H1 (cell line): Measurements from ENCODE around the gene SLC30A5. TPM values are rescaled to one million over a fixed set of nuclear protein-coding genes. Genes with fewer than 3 reads are reported as not detected.

Experiments used
- CTCF ChIA-PET: fragments of 300-600 bp; sonication (Branson Sonifier 250); formaldehyde crosslinking; loops from one replicate; lab custom pipeline; 2021; ENCODE audit not compliant: partially characterized antibody; lab: Charles Lee
- POLR2A ChIA-PET: fragments of 300-600 bp; sonication (Branson Sonifier 250); formaldehyde crosslinking; loops from one replicate; lab custom pipeline; 2021; ENCODE audit warnings: inconsistent platforms; ENCODE audit not compliant: partially characterized antibody; lab: Charles Lee
- DNase-seq, 2 experiments: peaks; one replicate each; pipeline versions ENCODE4 v3.0.0 to v3.0.0-alpha.2; 2010 to 2022; ENCODE audit warnings: low spot score in 2 of 2, low read depth in 1 of 2, mixed read lengths in 1 of 2
- FAIRE-seq: peaks from 2 replicates; lab custom pipeline; 2011; peaks lifted over from hg19 to GRCh38; lab: Jason Lieb, UNC
- H2AFZ ChIP-seq: 2 replicates; pipeline ENCODE4 v1.8.1; 2012; ENCODE audit warnings: low read length, inconsistent platforms
- H2AK5ac ChIP-seq: 2 replicates; pipeline ENCODE4 v1.6.1; 2013; ENCODE audit warnings: low read depth, low read length
- H2BK120ac ChIP-seq: replicated peaks from 2 replicates; pipeline ENCODE3; 2013; ENCODE audit warnings: low read depth, low read length, inconsistent platforms
- H2BK12ac ChIP-seq: 2 replicates; pipeline ENCODE4 v1.6.1; 2013; ENCODE audit warnings: low read depth, low read length
- H2BK15ac ChIP-seq: 2 replicates; pipeline ENCODE4 v1.6.1; 2013; ENCODE audit warnings: low read length
- H2BK20ac ChIP-seq: 2 replicates; pipeline ENCODE4 v1.6.1; 2013; ENCODE audit warnings: low read length
- H2BK5ac ChIP-seq: 2 replicates; pipeline ENCODE4 v1.6.1; 2013; ENCODE audit warnings: low read depth, low read length
- H3K14ac ChIP-seq: 2 replicates; pipeline ENCODE4 v1.6.1; 2013; ENCODE audit warnings: inconsistent platforms; ENCODE audit not compliant: insufficient read length
- H3K18ac ChIP-seq: 2 replicates; pipeline ENCODE4 v1.6.1; 2013; ENCODE audit warnings: low read length; ENCODE audit errors: extremely low read depth
- H3K23ac ChIP-seq: 2 replicates; pipeline ENCODE4 v1.6.1; 2013; ENCODE audit warnings: inconsistent platforms; ENCODE audit not compliant: insufficient read length
- H3K23me2 ChIP-seq: 2 replicates; pipeline ENCODE4 v1.6.1; 2013; ENCODE audit warnings: low read depth, low read length
- H3K27ac ChIP-seq: 2 replicates; pipeline ENCODE4 v1.6.1; 2011; ENCODE audit warnings: low read depth, low read length, inconsistent platforms
- H3K27me3 ChIP-seq, 4 experiments: replicated peaks in 1 of 4; 1 replicate in 1 of 4; 2 replicates in 3 of 4; pipeline versions ENCODE4 v1.6.1 to v1.8.1; 2011 to 2013; ENCODE audit warnings: low read length in 3 of 4, mild to moderate bottlenecking in 3 of 4, inconsistent platforms in 2 of 4, mixed read lengths in 2 of 4, moderate library complexity in 1 of 4; ENCODE audit not compliant: control insufficient read depth in 3 of 4, insufficient read depth in 3 of 4; ENCODE audit errors: extremely low read depth in 1 of 4
- H3K36me3 ChIP-seq, 4 experiments: 2 replicates each; pipeline versions ENCODE4 v1.6.1 to v1.8.1; 2011 to 2013; ENCODE audit warnings: mild to moderate bottlenecking in 4 of 4, low read length in 3 of 4, moderate library complexity in 2 of 4, control low read depth in 1 of 4, inconsistent platforms in 1 of 4; ENCODE audit not compliant: insufficient read depth in 4 of 4, control insufficient read depth in 2 of 4
- H3K4ac ChIP-seq: replicated peaks from 2 replicates; pipeline ENCODE3; 2013; ENCODE audit warnings: low read length, low read depth, mixed read lengths, inconsistent platforms; ENCODE audit not compliant: insufficient read length
- H3K4me1 ChIP-seq, 4 experiments: replicated peaks in 1 of 4; 1 replicate in 1 of 4; 2 replicates in 3 of 4; pipeline versions ENCODE4 v1.6.1 to v1.8.1; 2011 to 2013; ENCODE audit warnings: low read length in 3 of 4, inconsistent platforms in 2 of 4, mixed read lengths in 1 of 4; ENCODE audit not compliant: insufficient read depth in 4 of 4, control insufficient read depth in 3 of 4
- H3K4me2 ChIP-seq, 2 experiments: 2 replicates each; pipeline versions ENCODE4 v1.6.1 to v1.8.1; 2011 to 2013; ENCODE audit warnings: low read depth in 2 of 2, low read length in 2 of 2, control low read depth in 1 of 2, inconsistent platforms in 1 of 2, mild to moderate bottlenecking in 1 of 2; ENCODE audit not compliant: insufficient read depth in 1 of 2
- H3K4me3 ChIP-seq, 4 experiments: fragments of 200-600, 300-600 bp in 1 of 4; sonication (generic), shearing (Covaris generic), sonication (Bioruptor Twin) in 1 of 4; 2 replicates each; pipeline versions ENCODE4 v1.5.1 to v1.8.1; 2011 to 2016; ENCODE audit warnings: low read length in 4 of 4, low read depth in 3 of 4, control low read depth in 2 of 4, inconsistent platforms in 2 of 4, mild to moderate bottlenecking in 2 of 4, mixed read lengths in 1 of 4, moderate library complexity in 1 of 4; ENCODE audit not compliant: insufficient read depth in 2 of 4; ENCODE audit errors: extremely low read depth in 1 of 4
- H3K56ac ChIP-seq: replicated peaks from 2 replicates; pipeline ENCODE3; 2013; ENCODE audit warnings: low read depth, mild to moderate bottlenecking, mixed read lengths, low read length, inconsistent platforms; ENCODE audit not compliant: insufficient read length
- H3K79me1 ChIP-seq: 2 replicates; pipeline ENCODE4 v1.6.1; 2013; ENCODE audit warnings: low read depth, low read length, control low read depth
- H3K79me2 ChIP-seq, 2 experiments: 2 replicates each; pipeline versions ENCODE4 v1.6.1 to v1.8.1; 2012 to 2013; ENCODE audit warnings: low read length in 2 of 2, mild to moderate bottlenecking in 2 of 2, inconsistent platforms in 1 of 2; ENCODE audit not compliant: insufficient read depth in 2 of 2, control insufficient read depth in 1 of 2
- H3K9ac ChIP-seq, 4 experiments: replicated peaks in 1 of 4; 1 replicate in 1 of 4; 2 replicates in 3 of 4; pipeline versions ENCODE4 v1.6.1 to v1.8.1; 2011 to 2013; ENCODE audit warnings: low read depth in 3 of 4, low read length in 3 of 4, control low read depth in 2 of 4, mild to moderate bottlenecking in 2 of 4, moderate library complexity in 2 of 4, inconsistent platforms in 1 of 4; ENCODE audit errors: extremely low read depth in 1 of 4
- H3K9me3 ChIP-seq, 2 experiments: 2 replicates each; pipeline versions ENCODE4 v1.6.1 to v1.8.1; 2012 to 2013; ENCODE audit warnings: mild to moderate bottlenecking in 2 of 2, moderate library complexity in 2 of 2, control low read depth in 1 of 2, inconsistent platforms in 1 of 2, low read depth in 1 of 2, low read length in 1 of 2, mixed read lengths in 1 of 2; ENCODE audit not compliant: insufficient read depth in 2 of 2
- H4K20me1 ChIP-seq, 2 experiments: replicated peaks in 1 of 2; 2 replicates each; pipeline versions ENCODE3 to v1.8.1; 2011 to 2013; ENCODE audit warnings: inconsistent platforms in 2 of 2, low read length in 2 of 2, mild to moderate bottlenecking in 1 of 2; ENCODE audit not compliant: insufficient read depth in 2 of 2, control insufficient read depth in 1 of 2
- H4K5ac ChIP-seq: 2 replicates; pipeline ENCODE4 v1.6.1; 2013; ENCODE audit warnings: low read length, low read depth, mixed read lengths, inconsistent platforms; ENCODE audit not compliant: insufficient read length
- H4K8ac ChIP-seq: 2 replicates; pipeline ENCODE4 v1.8.0; 2013; ENCODE audit warnings: mild to moderate bottlenecking, moderate library complexity, low read length, inconsistent platforms; ENCODE audit not compliant: insufficient read depth; ENCODE audit errors: extremely low read depth
- H4K91ac ChIP-seq: replicated peaks from 2 replicates; pipeline ENCODE3; 2013; ENCODE audit warnings: low read length, mixed read lengths, inconsistent platforms; ENCODE audit not compliant: insufficient read length
- ATF3 ChIP-seq: IDR thresholded peaks from 2 replicates; pipeline ENCODE4 v1.6.1; 2011; ENCODE audit warnings: low read depth, mild to moderate bottlenecking, low read length; ENCODE audit not compliant: insufficient read depth
- GABPA ChIP-seq: IDR thresholded peaks from 2 replicates; pipeline ENCODE4 v1.6.1; 2011; ENCODE audit warnings: mild to moderate bottlenecking, low read length, moderate library complexity, borderline replicate concordance; ENCODE audit not compliant: insufficient read depth
- JUN ChIP-seq: IDR thresholded peaks from 2 replicates; pipeline ENCODE4 v1.6.1; 2011; ENCODE audit warnings: low read depth, mild to moderate bottlenecking, improper control_type of control experiment, low read length
- JUND ChIP-seq: IDR thresholded peaks from 2 replicates; pipeline ENCODE4 v1.6.1; 2011; ENCODE audit warnings: mild to moderate bottlenecking, improper control_type of control experiment, low read length
- KDM1A ChIP-seq: fragments of 200-600, 300-600 bp; sonication (generic); IDR thresholded peaks from 2 replicates; pipeline ENCODE4 v1.7.1; 2016; ENCODE audit warnings: mild to moderate bottlenecking, low read length, borderline replicate concordance
- POLR2AphosphoS5 ChIP-seq: IDR thresholded peaks from 2 replicates; pipeline ENCODE4 v1.6.1; 2011; ENCODE audit warnings: low read depth, low read length
- SIN3A ChIP-seq, 2 experiments: IDR thresholded peaks in 1 of 2; conservative IDR thresholded peaks in 1 of 2; 2 replicates each; pipeline ENCODE4 v1.6.1; 2011 to 2012; ENCODE audit warnings: low read length in 2 of 2, improper control_type of control experiment in 1 of 2, low read depth in 1 of 2, mild to moderate bottlenecking in 1 of 2
- SP4 ChIP-seq: IDR thresholded peaks from 2 replicates; pipeline ENCODE4 v1.6.1; 2012; ENCODE audit warnings: low read length, inconsistent platforms
- SRF ChIP-seq: IDR thresholded peaks from 2 replicates; pipeline ENCODE4 v1.6.1; 2011; ENCODE audit warnings: mild to moderate bottlenecking, low read depth, low read length, moderate library complexity
- TEAD4 ChIP-seq: IDR thresholded peaks from 2 replicates; pipeline ENCODE4 v1.6.1; 2012; ENCODE audit warnings: low read depth, low read length, inconsistent platforms, mixed read lengths
- WGBS, 2 experiments: shearing (Covaris generic) in 1 of 2; methylation state at CpG; one replicate each; pipeline versions ENCODE4 v1.1.6 to v1.1.7; 2013 to 2015; ENCODE audit warnings: low lambda C conversion rate in 2 of 2, mixed read lengths in 2 of 2, inconsistent platforms in 1 of 2, low coverage in 1 of 2, missing lambda C conversion rate in 1 of 2; ENCODE audit not compliant: insufficient replicate concordance in 2 of 2, insufficient coverage in 1 of 2, insufficient read length in 1 of 2; ENCODE audit errors: extremely low coverage in 1 of 2, missing lambda C conversion rate in 1 of 2; 5-methylcytosine and 5-hydroxymethylcytosine counted together
- polyA plus RNA-seq, 7 experiments: library from polyadenylated mRNA; depleted of rRNA in 3 of 7; stranded (reverse) in 5 of 7; unstranded in 2 of 7; fragments of >200 nt in 5 of 7; fragments of 200-250 nt in 2 of 7; gene quantifications; 1 replicate in 5 of 7; 2 replicates in 1 of 7; 4 replicates in 1 of 7; pipeline versions ENCODE4 v1.2.1 to v1.2.3, GENCODE V29; 2011 to 2013; ENCODE audit warnings: missing spikeins in 2 of 7, mixed read lengths in 2 of 7
- total RNA-seq: library from RNA; stranded (reverse); fragmentation: NEBNext Ultra II Directional; extraction: Animal tissue kit (Norgen Biotek cat#: 25700); gene quantifications from 2 replicates; pipeline ENCODE4 v1.2.1, GENCODE V29; 2021

Gene SLC30A5
- total and polyA plus RNA-seq, 2 of the 8 experiments (the other 6 are each of a cell fraction or from before 2014, with no cell fraction given), result 31.0 to 43.5 TPM

DNA sequence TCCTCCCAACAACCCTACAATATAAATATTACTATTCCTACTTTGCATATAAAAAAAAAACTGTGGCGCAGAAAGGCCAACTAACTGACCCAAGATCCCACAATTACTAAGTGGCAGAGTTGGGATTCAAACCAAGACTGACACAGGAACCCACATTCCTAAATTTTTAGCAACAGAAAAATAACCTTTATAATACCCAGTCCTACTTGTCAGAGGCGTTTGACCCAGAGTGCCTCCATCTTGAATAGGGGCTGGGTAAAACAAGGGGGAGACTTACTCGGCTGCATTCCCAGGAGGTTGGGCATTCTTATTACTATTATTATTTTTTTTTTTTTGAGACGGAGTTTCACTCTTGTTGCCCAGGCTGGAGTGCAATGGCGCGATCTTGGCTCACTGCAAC, 2.0 kb upstream of the SLC30A5 start:
- peaks cover 0 to 17% of the 10 kb centered on the region in 2 experiments; a peak in 2 of 4 replicates for H3K79me2 ChIP-seq
- WGBS, 2 experiments, result 95% methylated on average over 3 of the region's 6 CpGs; no CpG with 5 or more reads in 1 of the 2 experiments
- no peaks in the 10 kb centered on the region; a peak in 1 of 7 replicates for H3K4me1 ChIP-seq
- H4K91ac ChIP-seq, result no peak overlapping the region
- DNase-seq, result no peak
- H3K4me3 ChIP-seq, result no peak overlapping the region
- no peak for TF ChIP-seq ATF3
- no peak for TF ChIP-seq JUND
- TF ChIP-seq SP4, result no peak
- no peak for TF ChIP-seq SRF
- no peak for TF ChIP-seq TEAD4
- no peak for TF ChIP-seq KDM1A
- no peak for TF ChIP-seq GABPA
- no peak for TF ChIP-seq POLR2AphosphoS5
- TF ChIP-seq JUN, result no peak
- no peak for TF ChIP-seq SIN3A (conservative IDR thresholded peaks at IDR 0.05 in 1 of 2, IDR thresholded peaks at IDR 0.05 in 1 of 2; ENCODE audit: low read depth in 1 of 2, low read length in 2 of 2)
- TF ChIP-seq, all 59 proteins: peak for 0
- FAIRE-seq, result no peak
- ChIA-PET CTCF (interaction anchor here (3.7 kb wide), 1 partner anchor 8 kb away, joined by 24 read pairs; no protein-coding TSS in a partner anchor), POLR2A (no interaction called here)
- no peak overlapping the region for H3K27ac ChIP-seq
- no peaks in the 10 kb centered on the region for H3K23me2 ChIP-seq
- H2AK5ac ChIP-seq, result no peak overlapping the region
- H3K14ac ChIP-seq, result no peak overlapping the region
- H2BK12ac ChIP-seq, result no peak overlapping the region
- no peaks in the 10 kb centered on the region for H4K20me1 ChIP-seq
- no peaks in the 10 kb centered on the region; a peak in 1 of 8 replicates for H3K36me3 ChIP-seq
- H3K27me3 ChIP-seq, result no peaks in the 10 kb centered on the region
- no peak overlapping the region for H3K4me2 ChIP-seq
- no peak overlapping the region for H2BK15ac ChIP-seq
- H3K9ac ChIP-seq, result no peak overlapping the region
- no peak overlapping the region for H2BK5ac ChIP-seq
- no peak overlapping the region for H3K4ac ChIP-seq
- H2AFZ ChIP-seq, result no peak overlapping the region
- H3K23ac ChIP-seq, result no peak overlapping the region
- H2BK20ac ChIP-seq, result no peak overlapping the region
- no peak overlapping the region for H2BK120ac ChIP-seq
- H4K8ac ChIP-seq, result no peak overlapping the region
- no peak overlapping the region for H3K18ac ChIP-seq
- H3K56ac ChIP-seq, result no peak overlapping the region
- no peaks in the 10 kb centered on the region for H3K79me1 ChIP-seq
- H3K9me3 ChIP-seq, result no peaks in the 10 kb centered on the region
- H4K5ac ChIP-seq, result no peak overlapping the region
